ENCODE data around the gene ITIH2.
"Not testable (repeated sequence)": the region's sequence is repeated elsewhere in the genome, so short reads cannot be mapped to it uniquely, and the experiment has no call there.

The ITIH2 gene

GRCh38 chr10:7696545-7696944 is 6.6 kb upstream of the ITIH2 start:
- DNase-seq: no peak

- no peak for DNase-seq
Observed at GRCh38 chr10:7697426-7697825, 5.7 kb upstream of the ITIH2 start.

GRCh38 chr10:7700577-7701125 is 2.5 kb upstream of the ITIH2 start:
- DNase-seq: no peak

GRCh38 chr10:7701158-7701742 is 1.9 kb upstream of the ITIH2 start:
- DNase-seq: no peak

- no peak for DNase-seq
Observed at GRCh38 chr10:7702288-7702812, 766 bp upstream of the ITIH2 start.

- no peak for DNase-seq
Observed at GRCh38 chr10:7704071-7705016, 1.2 kb downstream of the ITIH2 start.

- DNase-seq: no peak
Observed at GRCh38 chr10:7705341-7705740, 2.2 kb downstream of the ITIH2 start.

- no peak for DNase-seq
Observed at GRCh38 chr10:7706534-7707073, 3.5 kb downstream of the ITIH2 start.

- DNase-seq: no peak
Observed at GRCh38 chr10:7707102-7707501, 4.0 kb downstream of the ITIH2 start.

- no peak for DNase-seq
Observed at GRCh38 chr10:7707858-7708622, 4.9 kb downstream of the ITIH2 start.

GRCh38 chr10:7708832-7709231 is 5.7 kb downstream of the ITIH2 start:
- no peak for DNase-seq

GRCh38 chr10:7710446-7710845 is 7.3 kb downstream of the ITIH2 start:
- DNase-seq: no peak

GRCh38 chr10:7711075-7711474 is 8.0 kb downstream of the ITIH2 start:
- DNase-seq: not testable (repeated sequence)

- no peak for DNase-seq
Observed at GRCh38 chr10:7715515-7715914, 12.4 kb downstream of the ITIH2 start.

- no peak for DNase-seq
Observed at GRCh38 chr10:7717767-7718166, 14.7 kb downstream of the ITIH2 start.

- DNase-seq: no peak
Observed at GRCh38 chr10:7718685-7719084, 15.6 kb downstream of the ITIH2 start.

GRCh38 chr10:7720478-7720877 is 17.4 kb downstream of the ITIH2 start:
- DNase-seq: no peak

- no peak for DNase-seq
Observed at GRCh38 chr10:7722927-7723529, 19.9 kb downstream of the ITIH2 start.

- DNase-seq: no peak
Observed at GRCh38 chr10:7734821-7735220, 31.7 kb downstream of the ITIH2 start.

GRCh38 chr10:7738536-7739407 is 35.7 kb downstream of the ITIH2 start:
- no peak for DNase-seq

GRCh38 chr10:7744307-7744706 is 41.2 kb downstream of the ITIH2 start:
- no peak for DNase-seq
